HepG2 (cell line): ENCODE data around the gene CAPN2. TPM values are rescaled to one million over a fixed set of nuclear protein-coding genes. Genes with fewer than 3 reads are reported as not detected.
A peak's percentile ranks its signal among the peaks of the same experiment; 100 is the strongest.

Experiments
- CREM ChIP-seq, 2 experiments: sonication (generic) in 1 of 2; formaldehyde crosslinking in 1 of 2; IDR thresholded peaks; 2 replicates each; pipeline versions ENCODE4 v1.4.0 to v1.6.1; 2016 to 2020; ENCODE audit warnings: antibody characterized with exemption in 1 of 2, mild to moderate bottlenecking in 1 of 2, missing genetic modification reagents in 1 of 2
- FOXA1 ChIP-seq, 2 experiments: fragments of 450-650 bp in 1 of 2; sonication (generic) in 1 of 2; formaldehyde crosslinking in 1 of 2; IDR thresholded peaks; 2 replicates each; pipeline versions ENCODE4 v1.4.0 to v1.6.1; 2016 to 2020; ENCODE audit warnings: missing genetic modification reagents in 1 of 2
- FOXP1 ChIP-seq, 2 experiments: fragments of 450-650 bp in 1 of 2; IDR thresholded peaks; 2 replicates each; pipeline ENCODE4 v1.6.1; 2017 to 2018; ENCODE audit warnings: antibody characterized with exemption in 1 of 2
- GATA4 ChIP-seq: sonication (generic); IDR thresholded peaks from 2 replicates; pipeline ENCODE4 v1.6.1; 2016; ENCODE audit warnings: antibody characterized with exemption, low read depth, borderline replicate concordance
- HMG20A ChIP-seq: IDR thresholded peaks from 2 replicates; pipeline ENCODE4 v1.6.1; 2016; ENCODE audit warnings: borderline replicate concordance
- HNRNPK ChIP-seq: fragments of 200-400 bp; formaldehyde crosslinking; IDR thresholded peaks from 2 replicates; pipeline ENCODE4 v1.6.1; 2018; ENCODE audit warnings: low read length, low read depth, moderate library complexity, mild to moderate bottlenecking; ENCODE audit not compliant: poor library complexity, severe bottlenecking
- HNRNPUL1 ChIP-seq: fragments of 200-400 bp; formaldehyde crosslinking; IDR thresholded peaks from 2 replicates; pipeline ENCODE4 v1.6.1; 2017; ENCODE audit warnings: low read depth, mild to moderate bottlenecking, low read length, moderate library complexity
- KDM3A ChIP-seq: IDR thresholded peaks from 2 replicates; pipeline ENCODE4 v1.6.1; 2018; ENCODE audit warnings: low read depth, missing compliant biosample characterization
- NR2F2 ChIP-seq: IDR thresholded peaks from 2 replicates; pipeline ENCODE4 v1.6.1; 2012; ENCODE audit warnings: low read depth, inconsistent platforms, borderline replicate concordance
- PATZ1 ChIP-seq: sonication (generic); formaldehyde crosslinking; IDR thresholded peaks from 2 replicates; pipeline ENCODE4 v1.4.0; 2020; ENCODE audit warnings: missing genetic modification reagents
- SMARCE1 ChIP-seq: fragments of 450-650 bp; IDR thresholded peaks from 2 replicates; pipeline ENCODE4 v1.6.1; 2017; ENCODE audit warnings: borderline replicate concordance
- SP5 ChIP-seq: IDR thresholded peaks from 2 replicates; pipeline ENCODE4 v1.6.1; 2016; ENCODE audit warnings: low read depth, borderline replicate concordance
- ZNF276 ChIP-seq: sonication (generic); formaldehyde crosslinking; IDR thresholded peaks from 2 replicates; pipeline ENCODE4 v1.4.0; 2020; ENCODE audit warnings: mild to moderate bottlenecking, low read depth, missing genetic modification reagents
- ZNF501 ChIP-seq: sonication (generic); formaldehyde crosslinking; IDR thresholded peaks from 2 replicates; pipeline ENCODE4 v1.5.1; 2020; ENCODE audit warnings: mild to moderate bottlenecking, moderate library complexity, missing genetic modification reagents
- ZNF503 ChIP-seq: sonication (generic); formaldehyde crosslinking; IDR thresholded peaks from 2 replicates; pipeline ENCODE4 v1.4.0; 2020; ENCODE audit warnings: missing genetic modification reagents
- polyA plus RNA-seq, 8 experiments: library from polyadenylated mRNA; depleted of rRNA in 3 of 8; stranded (reverse) in 7 of 8; unstranded in 1 of 8; fragments of >200 nt; fragmentation: Illumina TruSeq in 4 of 8; extraction: Trizol in 4 of 8; gene quantifications; 2 replicates each; pipeline versions ENCODE4 v1.2.1 to v1.2.3, GENCODE V29; 2011 to 2016; ENCODE audit warnings: low read depth in 4 of 8, missing spikeins in 1 of 8, mixed read lengths in 1 of 8; ENCODE audit not compliant: insufficient read depth in 1 of 8
- total RNA-seq, 5 experiments: library from RNA; depleted of rRNA; stranded (reverse); fragments of >200 nt; fragmentation: Illumina TruSeq; extraction: Trizol; gene quantifications; 2 replicates each; pipeline ENCODE4 v1.2.3, GENCODE V29; 2016; ENCODE audit warnings: low read depth in 1 of 5
- TF ChIP-seq, protein P1 (sequence below): sonication (generic); formaldehyde crosslinking; IDR thresholded peaks from 2 replicates; pipeline ENCODE4 v1.4.0; 2020; ENCODE audit warnings: mild to moderate bottlenecking, missing genetic modification reagents, borderline replicate concordance

The CAPN2 gene
- total and polyA plus RNA-seq, 2 of the 13 experiments (the other 11 are each of a cell fraction or from before 2014, with no cell fraction given) = 6.2 to 7.4 TPM

DNA sequence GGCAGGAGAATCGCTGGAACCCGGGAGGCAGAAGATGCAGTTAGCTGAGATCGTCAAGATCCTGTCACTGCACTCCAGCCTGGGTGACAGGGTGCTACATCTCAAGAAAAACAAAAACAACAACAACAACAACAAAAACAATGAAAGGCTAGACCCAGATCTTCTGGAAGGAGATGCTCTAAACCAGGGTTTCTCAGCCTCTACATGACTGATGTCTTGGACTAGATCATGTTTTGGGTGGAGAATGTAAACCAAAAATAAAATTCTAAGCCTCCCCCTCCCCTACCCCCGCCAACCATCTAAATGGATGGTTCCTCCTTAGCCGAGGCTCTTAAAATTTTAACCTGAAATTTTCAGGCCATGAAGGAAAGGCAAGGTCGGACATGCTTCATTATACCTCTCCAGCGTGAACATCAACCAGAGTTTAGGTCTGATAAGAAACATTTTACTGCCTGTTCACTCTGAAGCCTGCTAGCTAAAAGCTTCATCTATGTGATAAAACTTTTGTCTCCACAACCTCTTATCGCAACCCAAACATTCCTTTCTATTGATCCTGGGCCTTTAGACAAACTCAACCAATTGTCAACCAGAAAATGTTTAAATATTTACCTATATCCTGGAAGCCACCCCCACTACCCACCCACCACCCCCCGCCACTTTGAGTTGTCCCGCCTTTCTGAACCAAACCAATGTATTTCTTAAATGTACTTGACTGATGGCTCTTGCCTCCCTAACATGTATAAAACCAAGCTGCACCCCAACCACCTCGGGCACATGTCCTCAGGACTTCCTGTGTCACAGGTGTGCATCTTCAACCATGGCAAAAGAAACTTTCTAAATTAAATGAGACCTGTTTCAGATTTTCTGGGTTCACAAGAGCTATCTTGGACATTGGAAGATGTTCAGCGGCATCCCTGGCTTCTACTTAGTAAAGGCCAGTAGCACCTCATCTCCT lies 1.9 kb upstream of the CAPN2 start (continued):
- TF ChIP-seq PATZ1 (peak; percentile 73), HMG20A (CRISPR knock-in tag) (peak; percentile 40; the same call in 1 of the 2 replicates), ZNF276 (CRISPR knock-in tag) (no peak), SP5 (CRISPR knock-in tag) (peak; percentile 83), NR2F2 (0 out of 2 replicates have a peak, but pooled peaks have one; percentile 18), CREM (IDR thresholded peaks at IDR 0.05) (peak; percentile 35; the same call in 1 of the 2 replicates), CREM (CRISPR knock-in tag; IDR thresholded peaks at IDR 0.05) (no peak), FOXA1 (IDR thresholded peaks at IDR 0.05) (no peak), FOXA1 (CRISPR knock-in tag; IDR thresholded peaks at IDR 0.05) (peak; percentile 63), FOXP1 (IDR thresholded peaks at IDR 0.05) (no peak), FOXP1 (CRISPR knock-in tag; IDR thresholded peaks at IDR 0.05) (peak; percentile 58; the same call in 1 of the 2 replicates), ZNF501 (CRISPR knock-in tag) (no peak), ZNF503 (peak; percentile 85), SMARCE1 (no peak), HNRNPUL1 (no peak), GATA4 (peak; percentile 85), KDM3A (CRISPR knock-in tag) (no peak), HNRNPK (no peak)
- TF ChIP-seq, protein P1, sequence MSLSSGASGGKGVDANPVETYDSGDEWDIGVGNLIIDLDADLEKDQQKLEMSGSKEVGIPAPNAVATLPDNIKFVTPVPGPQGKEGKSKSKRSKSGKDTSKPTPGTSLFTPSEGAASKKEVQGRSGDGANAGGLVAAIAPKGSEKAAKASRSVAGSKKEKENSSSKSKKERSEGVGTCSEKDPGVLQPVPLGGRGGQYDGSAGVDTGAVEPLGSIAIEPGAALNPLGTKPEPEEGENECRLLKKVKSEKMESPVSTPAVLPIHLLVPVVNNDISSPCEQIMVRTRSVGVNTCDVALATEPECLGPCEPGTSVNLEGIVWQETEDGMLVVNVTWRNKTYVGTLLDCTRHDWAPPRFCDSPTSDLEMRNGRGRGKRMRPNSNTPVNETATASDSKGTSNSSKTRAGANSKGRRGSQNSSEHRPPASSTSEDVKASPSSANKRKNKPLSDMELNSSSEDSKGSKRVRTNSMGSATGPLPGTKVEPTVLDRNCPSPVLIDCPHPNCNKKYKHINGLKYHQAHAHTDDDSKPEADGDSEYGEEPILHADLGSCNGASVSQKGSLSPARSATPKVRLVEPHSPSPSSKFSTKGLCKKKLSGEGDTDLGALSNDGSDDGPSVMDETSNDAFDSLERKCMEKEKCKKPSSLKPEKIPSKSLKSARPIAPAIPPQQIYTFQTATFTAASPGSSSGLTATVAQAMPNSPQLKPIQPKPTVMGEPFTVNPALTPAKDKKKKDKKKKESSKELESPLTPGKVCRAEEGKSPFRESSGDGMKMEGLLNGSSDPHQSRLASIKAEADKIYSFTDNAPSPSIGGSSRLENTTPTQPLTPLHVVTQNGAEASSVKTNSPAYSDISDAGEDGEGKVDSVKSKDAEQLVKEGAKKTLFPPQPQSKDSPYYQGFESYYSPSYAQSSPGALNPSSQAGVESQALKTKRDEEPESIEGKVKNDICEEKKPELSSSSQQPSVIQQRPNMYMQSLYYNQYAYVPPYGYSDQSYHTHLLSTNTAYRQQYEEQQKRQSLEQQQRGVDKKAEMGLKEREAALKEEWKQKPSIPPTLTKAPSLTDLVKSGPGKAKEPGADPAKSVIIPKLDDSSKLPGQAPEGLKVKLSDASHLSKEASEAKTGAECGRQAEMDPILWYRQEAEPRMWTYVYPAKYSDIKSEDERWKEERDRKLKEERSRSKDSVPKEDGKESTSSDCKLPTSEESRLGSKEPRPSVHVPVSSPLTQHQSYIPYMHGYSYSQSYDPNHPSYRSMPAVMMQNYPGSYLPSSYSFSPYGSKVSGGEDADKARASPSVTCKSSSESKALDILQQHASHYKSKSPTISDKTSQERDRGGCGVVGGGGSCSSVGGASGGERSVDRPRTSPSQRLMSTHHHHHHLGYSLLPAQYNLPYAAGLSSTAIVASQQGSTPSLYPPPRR = peak; percentile 91
